COLO668 (cell line): ENCODE data around the gene KRT7.

Source experiments
- DNase-seq: peaks from one replicate; lab custom pipeline; 2025; ENCODE audit not compliant: unreplicated experiment; lab: John Stamatoyannopoulos, UW

Gene KRT7

GRCh38 chr12:52232674-52233461 is at the start of gene KRT7:
TSS of gene KRT7 (plus strand) at chr12:52233243. CDS start at chr12:52233297, 54 bp downstream.
- peak; percentile 81 for DNase-seq

DNA sequence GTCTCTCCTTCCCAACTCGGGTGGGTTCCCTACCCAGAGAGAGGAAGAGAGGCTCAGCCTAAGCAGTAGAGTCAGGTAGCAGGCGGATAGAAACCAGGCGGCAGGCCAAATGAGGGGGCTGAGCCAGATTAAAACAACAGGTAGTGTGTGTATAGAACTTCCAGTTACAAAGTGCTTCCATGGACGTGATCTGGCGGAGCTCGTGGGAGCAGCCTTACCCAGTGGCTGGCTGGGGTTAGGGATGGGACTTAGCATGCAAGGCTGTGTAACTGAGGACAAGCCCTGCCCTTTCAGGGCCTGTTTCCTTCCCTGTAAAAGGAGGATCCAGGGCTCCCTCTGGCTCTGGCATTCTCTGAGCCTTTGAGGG is 49.5 kb upstream of the KRT7 start:
- DNase-seq: no peak

DNA sequence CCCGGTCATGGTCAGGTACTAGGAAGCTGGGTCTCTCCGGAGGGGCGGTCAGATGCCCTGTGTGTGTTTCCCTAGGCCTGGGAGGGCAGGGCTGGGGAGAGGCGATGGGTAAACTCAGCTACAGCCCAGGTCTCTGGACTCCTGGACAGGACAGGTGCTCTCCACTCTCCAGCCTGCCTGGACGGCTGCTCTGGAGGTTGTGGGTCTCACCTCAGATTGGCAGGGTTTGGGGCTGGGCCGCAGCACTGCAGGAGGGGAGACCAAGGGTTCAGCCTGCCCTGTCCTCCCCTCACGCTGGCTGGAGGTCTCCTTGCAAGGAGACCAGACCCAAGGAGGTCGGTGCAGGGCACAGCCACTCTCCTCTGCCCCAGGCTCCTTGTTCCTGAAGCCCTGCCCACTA is 49.1 kb upstream of the KRT7 start:
- no peak for DNase-seq

DNA sequence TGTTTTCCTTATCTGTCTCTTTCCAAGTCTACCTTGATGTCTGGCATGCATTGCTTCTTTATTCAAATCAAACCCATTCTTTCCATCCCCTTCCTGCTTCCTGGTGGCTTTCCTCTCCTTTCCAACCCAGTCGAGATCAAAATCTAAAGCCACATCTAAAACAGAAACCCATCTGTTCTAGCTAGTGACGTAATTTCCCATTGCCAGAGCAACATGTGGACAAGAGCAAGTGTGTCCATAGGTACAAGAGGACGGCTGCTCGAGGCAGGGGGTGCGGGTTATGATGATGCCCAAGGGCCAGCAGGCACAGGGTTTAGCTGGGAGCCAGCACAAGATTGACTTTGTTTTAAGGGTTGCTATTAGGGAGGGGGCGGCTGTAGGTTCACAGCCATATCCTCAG is 48.2 kb upstream of the KRT7 start:
- no peak for DNase-seq

DNA sequence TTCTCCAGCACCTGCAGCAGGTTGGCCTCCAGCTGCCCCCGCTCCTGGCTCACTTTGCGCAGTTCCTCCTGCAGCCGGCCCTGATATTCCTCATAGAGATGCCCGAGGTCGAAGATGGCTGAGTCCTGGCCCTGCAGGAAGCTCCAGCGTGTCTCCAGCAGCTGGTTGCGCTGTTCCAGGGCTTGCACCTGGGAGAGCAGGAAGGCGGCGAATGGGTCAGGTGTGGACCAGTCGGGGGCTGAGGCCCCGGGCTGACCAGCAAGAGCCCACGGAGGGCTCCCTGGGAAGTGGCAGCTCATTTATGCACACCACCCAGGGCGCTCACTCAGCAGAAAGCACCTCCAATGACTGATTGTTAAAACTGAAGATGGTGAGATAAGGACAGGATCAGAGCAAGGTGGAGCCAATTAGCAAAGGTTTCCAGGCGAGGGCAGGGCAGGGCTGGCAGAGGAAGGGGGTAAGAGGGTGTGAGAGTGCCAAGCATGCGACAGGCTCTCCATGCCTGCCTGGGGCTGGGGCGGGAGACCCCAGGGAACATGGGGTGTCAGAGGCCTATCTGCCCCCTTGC is 47.6 kb upstream of the KRT7 start:
- no peak for DNase-seq

- peak; percentile 50 for DNase-seq
Measured at GRCh38 chr12:52186118-52186840, 46.8 kb upstream of the KRT7 start.

DNA sequence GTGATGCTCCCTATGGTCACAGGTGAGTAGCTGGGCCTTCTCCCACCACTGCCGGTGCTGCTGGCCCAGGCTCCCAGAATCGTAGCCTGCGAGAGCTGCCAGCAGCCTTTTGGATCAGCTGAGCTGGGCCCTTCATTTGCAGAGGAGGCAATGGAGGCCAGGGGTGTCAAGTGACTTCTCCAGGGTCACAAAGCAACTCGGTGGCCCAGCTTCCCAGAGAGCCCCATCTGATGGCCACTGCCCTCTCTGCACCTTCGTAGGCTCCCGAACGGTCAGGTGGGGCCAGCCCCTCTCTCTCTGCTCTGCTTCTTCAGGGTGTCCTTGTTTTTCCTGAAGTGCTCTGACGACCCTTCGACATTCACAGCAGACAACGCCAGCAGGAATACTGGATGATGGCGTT is 45.8 kb upstream of the KRT7 start:
- DNase-seq: no peak

- DNase-seq: no peak
Measured at GRCh38 chr12:52187640-52188039, 45.4 kb upstream of the KRT7 start.

DNA sequence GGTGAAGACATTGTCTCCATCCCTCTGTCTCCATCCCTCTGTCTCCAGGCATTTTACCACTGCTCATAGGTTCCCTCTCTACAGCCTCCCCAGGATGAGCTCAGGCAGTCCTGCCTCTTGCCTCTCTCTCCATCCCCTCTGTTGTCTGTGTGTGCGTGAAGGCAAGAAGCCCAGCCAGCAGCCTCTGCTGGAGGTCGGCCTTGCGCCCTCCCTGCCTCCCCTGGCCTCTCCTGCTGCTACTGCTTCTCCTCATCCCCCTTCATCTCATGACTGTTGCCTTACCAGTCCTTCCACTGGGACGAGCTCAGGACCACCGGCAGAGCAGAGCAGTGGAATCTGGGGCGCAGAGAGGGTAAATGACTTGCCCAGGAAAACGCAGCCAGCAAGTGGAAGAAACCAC is 44.4 kb upstream of the KRT7 start:
- no peak for DNase-seq

DNA sequence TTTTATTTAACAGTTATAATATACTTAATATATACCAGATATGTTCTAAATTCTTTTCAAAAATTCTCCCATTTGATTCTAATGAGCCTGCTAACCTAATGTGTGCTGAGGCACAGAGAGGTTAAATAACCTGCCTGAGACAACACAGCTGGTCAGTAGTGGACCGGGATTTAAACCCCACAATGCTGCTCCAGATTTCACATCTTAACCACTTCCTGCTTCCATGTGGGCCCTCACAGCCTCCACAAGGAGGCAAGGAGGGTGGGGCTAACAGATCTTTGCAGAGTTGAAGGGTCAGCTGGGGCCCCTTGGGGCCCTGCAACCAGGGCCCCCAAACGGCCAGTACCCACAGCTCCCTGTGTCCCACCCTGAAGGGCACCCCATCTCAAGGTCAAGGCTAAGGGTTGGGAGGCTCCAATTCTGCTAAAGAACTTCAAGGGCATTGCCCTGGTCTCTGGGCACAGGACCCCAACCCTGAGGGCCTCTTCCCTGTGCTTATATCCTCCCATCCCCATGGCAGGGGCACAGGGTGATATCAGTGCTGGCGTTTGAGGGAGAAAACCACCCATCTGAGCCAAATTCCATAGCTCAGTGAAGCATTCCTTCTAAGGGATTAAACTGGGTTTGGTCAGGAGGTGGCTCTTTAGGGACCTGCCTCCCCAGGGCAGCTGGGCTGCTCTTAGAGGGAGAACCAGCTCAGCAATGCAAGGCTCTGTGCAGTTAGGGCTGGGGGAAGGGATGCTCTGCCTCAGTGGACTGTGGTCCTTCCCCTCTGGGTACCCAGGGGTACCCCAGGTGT is 43.5 kb upstream of the KRT7 start:
- DNase-seq: no peak

GRCh38 chr12:52190860-52191729 is 41.9 kb upstream of the KRT7 start:
- peak; percentile 42 for DNase-seq

GRCh38 chr12:52191841-52192791 is 40.9 kb upstream of the KRT7 start, which contains the start of gene KRT80:
TSS of gene KRT80 (minus strand) at chr12:52192014. CDS start at chr12:52191902, 112 bp downstream.
- DNase-seq: peak; percentile 92

DNA sequence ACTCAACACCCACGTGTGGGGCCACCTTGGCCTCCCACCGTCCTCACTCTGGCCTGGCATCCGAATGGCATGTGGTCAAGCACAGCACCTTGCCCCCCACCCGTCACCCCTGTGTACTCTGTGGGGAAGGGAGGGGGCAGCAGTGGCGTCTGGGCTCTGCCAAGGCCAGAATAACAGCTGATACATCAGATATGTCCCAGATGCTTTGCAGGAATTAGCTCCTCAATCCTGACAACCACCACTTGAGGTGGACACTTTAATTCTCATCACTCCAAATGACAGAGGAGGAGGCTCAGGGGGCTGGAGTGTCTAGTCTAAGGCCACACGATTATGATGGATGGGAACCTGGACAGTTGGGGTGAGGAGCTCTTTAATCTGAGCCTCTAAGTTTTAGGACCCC is 39.5 kb upstream of the KRT7 start:
- no peak for DNase-seq

DNA sequence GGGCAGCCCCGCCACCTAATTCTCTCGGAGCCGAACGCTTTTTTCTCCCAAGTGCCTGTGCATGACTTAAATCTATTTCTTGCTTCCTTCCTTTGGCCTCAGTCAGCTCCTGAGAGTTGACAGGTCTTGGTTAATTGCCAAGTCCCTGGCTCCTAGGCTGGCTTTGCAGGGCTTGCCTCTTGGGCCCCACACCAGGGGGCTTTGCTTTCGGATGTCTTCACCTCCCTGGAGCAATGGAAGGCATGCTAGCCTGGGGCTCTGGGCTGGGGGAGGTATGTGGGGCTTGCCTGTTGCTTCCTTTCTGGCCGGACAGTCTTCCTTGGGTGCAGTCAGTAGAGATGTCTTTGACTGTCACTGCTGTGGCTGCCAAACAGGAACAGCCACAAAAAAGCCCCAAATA is 39.1 kb upstream of the KRT7 start:
- no peak for DNase-seq

GRCh38 chr12:52195065-52195730 is 37.8 kb upstream of the KRT7 start:
- DNase-seq: no peak

DNA sequence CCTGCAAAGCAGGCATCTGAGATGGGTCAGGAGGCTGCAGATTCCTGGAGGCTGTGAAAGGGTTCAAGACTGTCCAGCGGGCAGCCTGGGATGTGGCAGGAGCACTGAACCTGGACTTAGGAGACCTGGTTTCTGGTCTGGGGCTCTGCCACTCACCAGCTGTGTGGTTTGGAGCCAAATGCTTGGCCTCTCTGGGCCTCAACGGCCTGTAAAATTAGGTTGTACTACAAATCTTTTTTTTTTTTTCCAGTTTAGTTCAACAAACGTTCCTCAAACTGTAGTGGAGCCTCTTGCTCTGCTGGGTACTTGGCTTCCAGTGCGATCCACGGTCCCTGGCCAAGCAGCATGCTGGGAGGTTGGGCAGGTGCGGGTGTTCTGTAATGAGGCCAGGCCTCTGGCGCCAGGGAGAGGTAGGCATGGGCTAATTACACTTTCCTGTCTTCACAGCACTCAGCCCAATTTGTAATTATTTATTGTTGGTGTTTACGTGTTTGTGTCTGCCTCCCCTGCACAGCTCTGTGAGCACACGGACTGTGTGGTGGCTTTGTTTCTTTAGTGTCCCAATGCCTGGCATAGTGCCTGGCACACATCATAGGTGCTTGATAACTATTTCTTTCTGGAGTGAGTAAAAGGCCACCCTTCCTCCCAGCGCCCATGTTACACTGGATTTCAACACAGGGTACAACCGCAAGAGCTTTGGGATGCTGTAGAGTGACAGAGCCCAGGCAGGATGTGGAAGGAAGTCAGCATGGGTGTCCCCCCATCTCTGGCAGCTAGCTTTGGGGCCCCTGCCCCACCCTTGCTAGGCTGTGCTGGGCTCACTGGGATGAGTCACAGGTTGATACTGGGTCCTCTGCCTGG is 35.4 kb upstream of the KRT7 start:
- no peak for DNase-seq

GRCh38 chr12:52198454-52199215 is 34.4 kb upstream of the KRT7 start:
- DNase-seq: no peak
